HG02884 (cell line): ENCODE measurements around the gene ERAL1.
"Not testable (repeated sequence)": the region's sequence is repeated elsewhere in the genome, so short reads cannot be mapped to it uniquely, and the experiment has no call there.

Experiments used
- ATAC-seq: cut with Tn5 transposase; IDR thresholded peaks from one replicate; pipeline ENCODE4 v1.9.1; 2021; ENCODE audit warnings: mild to moderate bottlenecking, moderate library complexity; ENCODE audit not compliant: unreplicated experiment

ERAL1 gene

GRCh38 chr17:28849281-28849680 lies 5.5 kb upstream of the ERAL1 start:
- ATAC-seq, result no peak

- ATAC-seq, result no peak
Observed at GRCh38 chr17:28853295-28853694, 1.5 kb upstream of the ERAL1 start.

DNA sequence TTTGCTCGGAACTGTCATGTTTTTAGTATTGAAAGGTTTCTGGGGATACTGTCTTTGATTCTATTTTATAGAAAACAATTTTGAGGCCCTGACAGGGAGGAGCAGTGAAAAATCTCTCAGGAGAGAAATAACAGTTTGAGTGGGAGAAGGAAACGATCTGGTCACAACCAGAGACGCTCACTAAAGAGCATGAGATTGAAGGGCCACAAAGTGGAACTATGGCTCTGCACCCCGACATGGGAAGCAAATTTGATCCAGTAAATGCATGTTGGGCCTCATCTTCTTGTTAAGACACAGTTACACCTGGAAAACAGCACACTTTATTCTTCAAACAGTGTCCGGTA lies 492 bp downstream of the ERAL1 start:
- no peak for ATAC-seq

DNA sequence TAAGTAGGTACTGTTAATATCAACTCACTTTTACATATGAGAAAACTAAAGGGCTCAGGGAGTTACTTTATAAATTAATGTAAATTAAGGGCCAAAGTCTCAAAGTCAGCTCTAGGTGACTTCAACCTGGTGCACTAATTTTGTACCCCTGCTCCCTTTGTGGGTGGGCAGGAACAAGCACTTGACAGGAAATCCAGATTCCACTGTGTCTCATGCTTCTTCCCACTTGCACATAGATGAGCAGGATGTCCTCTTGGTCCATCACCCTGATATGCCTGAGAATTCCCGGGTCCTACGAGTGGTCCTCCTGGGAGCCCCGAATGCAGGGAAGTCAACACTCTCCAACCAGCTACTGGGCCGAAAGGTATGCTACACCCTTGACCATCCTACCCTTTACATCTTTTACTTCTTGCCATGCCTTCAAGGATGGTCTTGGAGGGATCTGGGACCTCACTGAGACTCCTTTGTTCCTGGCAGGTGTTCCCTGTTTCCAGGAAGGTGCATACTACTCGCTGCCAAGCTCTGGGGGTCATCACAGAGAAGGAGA lies 1.3 kb downstream of the ERAL1 start:
- ATAC-seq, result no peak

GRCh38 chr17:28857905-28858800 lies 3.3 kb downstream of the ERAL1 start:
- no peak for ATAC-seq

DNA sequence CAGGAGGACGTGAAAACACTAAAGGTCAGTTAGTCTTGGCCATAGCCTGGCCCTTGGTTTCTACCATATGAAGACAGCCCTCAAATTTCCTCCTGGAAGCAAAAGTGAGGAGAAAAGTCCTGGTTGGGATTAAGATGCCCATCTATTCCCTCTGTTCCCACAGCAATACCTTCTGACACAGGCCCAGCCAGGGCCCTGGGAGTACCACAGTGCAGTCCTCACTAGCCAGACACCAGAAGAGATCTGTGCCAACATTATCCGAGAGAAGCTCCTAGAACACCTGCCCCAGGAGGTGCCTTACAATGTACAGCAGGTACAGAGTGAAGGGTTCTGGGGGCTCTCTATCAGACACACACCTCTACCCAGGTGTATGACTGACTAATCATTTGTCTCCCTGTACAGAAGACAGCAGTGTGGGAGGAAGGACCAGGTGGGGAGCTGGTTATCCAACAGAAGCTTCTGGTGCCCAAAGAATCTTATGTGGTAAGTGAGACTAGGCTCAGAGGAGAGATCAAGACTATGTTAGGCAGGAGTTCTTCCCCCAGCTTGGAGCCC lies 4.1 kb downstream of the ERAL1 start:
- ATAC-seq, result no peak

GRCh38 chr17:28860363-28860808 lies 5.6 kb downstream of the ERAL1 start:
- ATAC-seq, result no peak

DNA sequence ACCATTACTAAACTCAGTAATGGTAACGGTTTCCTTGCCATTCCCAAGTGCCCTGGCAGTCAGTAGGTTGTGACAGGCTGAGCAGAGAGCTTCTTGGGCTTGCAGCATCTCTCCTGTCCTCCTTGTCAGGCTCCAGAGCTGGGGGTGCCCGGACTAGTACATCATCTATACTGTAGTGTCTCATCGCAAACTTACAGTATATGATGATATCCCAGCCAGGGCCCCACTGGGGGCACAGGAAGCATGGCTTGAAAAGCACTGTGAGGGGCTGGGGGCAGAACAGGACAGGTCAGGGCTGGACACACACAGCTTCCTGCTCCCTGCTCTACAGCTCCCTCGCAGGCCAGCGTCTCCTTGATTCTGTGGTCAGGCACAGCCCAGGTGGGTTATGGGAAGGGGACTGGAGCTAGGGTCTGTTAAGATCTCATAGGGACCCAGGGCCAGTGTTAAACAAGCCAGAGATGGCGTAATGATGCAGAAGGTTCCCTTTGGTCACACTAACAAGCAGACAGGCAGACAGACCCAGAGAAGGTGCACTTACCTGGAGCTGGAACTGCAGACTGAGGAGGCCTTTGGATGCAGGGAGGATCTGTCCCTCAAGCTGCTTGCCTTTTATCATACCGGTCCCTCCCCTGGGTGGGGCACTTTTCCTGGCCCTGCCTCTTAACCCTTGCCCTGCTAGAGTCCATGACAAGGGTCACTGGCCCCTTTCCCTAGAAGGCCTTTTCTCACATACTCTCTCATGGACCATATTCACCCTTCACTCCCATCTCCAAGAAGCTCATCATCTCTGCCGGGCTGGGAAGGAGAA lies 6.8 kb downstream of the ERAL1 start:
- ATAC-seq, result no peak

DNA sequence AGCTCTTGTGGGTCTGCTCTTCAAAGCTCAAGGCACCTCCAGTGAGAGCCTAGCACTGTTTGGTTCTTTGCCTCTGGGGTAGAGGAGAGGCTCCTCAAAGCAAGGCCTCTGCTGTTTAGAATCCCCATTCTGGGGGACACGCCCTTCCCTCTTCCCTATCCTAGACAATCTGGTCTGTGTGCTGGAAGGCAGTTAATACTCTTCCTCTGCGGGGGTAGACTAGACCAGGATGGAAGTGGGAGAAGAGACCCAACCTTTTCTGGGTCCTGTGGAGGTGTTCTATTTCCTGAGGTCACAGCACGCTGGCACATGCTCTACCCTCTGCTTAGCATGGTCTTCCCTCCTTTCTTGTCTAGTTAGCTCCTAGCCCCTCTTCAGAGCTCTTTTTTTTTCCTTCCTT lies 7.7 kb downstream of the ERAL1 start:
- ATAC-seq, result no peak

- ATAC-seq, result no peak
Observed at GRCh38 chr17:28863953-28864352, 9.1 kb downstream of the ERAL1 start.

DNA sequence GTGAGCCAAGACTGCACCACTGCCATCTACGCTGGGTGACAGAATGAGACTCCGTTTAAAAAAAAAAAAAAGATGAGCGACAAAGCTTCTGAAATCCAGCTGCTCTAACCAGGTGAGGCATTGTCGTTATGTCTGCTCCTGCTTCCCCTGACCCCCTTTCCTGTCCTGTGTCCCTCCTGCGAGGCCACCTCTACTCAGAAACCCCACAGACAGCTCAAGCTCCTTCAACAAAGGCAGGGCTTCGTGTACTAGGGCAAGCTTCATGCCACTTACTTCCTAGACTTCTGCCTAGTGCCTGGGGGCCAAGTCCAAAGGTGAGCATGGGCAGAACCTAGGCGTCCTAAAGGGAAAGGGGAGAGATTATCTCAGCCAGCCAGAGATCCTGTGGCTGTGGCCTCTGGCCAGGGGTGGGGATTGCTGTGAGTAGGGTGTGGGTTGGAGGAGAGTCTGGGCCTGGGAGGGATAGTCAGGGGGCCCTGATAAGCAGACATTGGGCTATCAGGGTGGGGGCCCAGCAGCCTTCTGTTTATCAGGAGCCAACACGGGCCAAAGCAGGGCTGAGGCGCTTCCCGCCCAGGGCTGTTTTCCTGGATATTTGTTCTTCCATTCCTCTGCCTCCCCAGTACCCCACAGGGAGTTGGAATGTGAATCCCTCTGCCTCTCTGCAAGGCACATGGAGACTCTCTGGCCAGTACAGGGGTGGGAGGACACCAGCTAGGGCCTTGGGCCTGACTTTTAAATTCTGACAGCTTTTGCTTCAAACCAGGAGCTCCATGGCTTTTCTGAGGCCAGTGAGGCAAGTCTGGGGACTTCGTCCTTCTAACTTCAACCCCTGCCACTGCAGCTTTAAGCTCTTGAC lies 10.4 kb downstream of the ERAL1 start:
- ATAC-seq, result no peak

- peak; percentile 66 for ATAC-seq
Observed at GRCh38 chr17:28865946-28866752, 11.3 kb downstream of the ERAL1 start.

DNA sequence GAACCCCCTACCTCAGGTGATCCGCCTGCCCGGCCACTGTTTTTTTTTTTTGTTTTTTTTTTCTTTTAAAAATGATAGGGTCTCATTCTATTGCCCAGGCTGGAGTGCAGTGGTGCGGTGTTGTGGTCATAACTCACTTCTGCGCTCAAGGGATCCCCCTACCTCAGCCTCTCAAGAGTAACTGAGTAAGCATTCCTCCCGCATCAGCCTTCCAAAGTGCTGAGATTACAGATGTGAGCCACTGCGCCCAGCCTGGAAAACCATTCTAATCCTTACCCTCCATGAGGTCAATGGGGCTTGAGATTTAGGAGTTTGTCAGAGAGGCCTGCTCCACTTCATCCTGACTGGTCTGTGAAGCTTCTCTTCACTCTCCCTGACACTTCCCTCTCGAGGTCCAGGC lies 12.5 kb downstream of the ERAL1 start:
- ATAC-seq, result no peak

- ATAC-seq, result peak; percentile 84
Observed at GRCh38 chr17:28871056-28871579, 16.3 kb downstream of the ERAL1 start.

GRCh38 chr17:28873839-28874238 lies 19.0 kb downstream of the ERAL1 start:
- ATAC-seq, result no peak

DNA sequence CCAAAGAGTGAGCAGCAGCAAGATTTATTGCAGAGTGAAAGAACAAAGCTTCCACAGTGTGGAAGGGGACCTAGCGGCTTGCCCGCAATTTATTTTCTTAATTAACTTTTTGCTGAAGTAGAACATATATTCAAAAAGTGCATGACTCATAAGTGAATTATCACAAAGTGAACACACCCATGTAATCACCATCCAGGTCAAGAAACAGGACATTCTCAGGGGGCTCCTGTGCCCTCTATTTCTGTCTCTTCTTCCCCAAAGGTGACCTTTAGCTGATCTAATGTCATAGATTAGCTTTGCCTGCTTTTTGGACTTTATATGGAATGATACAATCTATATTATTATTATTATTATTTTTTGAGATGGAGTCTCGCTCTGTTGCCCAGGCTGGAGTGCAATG lies 19.9 kb downstream of the ERAL1 start:
- no peak for ATAC-seq

GRCh38 chr17:28875848-28876550 lies 21.2 kb downstream of the ERAL1 start:
- ATAC-seq, result no peak

- ATAC-seq, result not testable (repeated sequence)
Observed at GRCh38 chr17:28877150-28877711, 22.4 kb downstream of the ERAL1 start.
